ENCODE results near the gene ZBTB20.

The ZBTB20 gene

GRCh38 chr3:115018694-115019093, 128.4 kb downstream of the ZBTB20 start:
- no peak for DNase-seq

- no peak for DNase-seq
These were observed 139.1 kb downstream of the ZBTB20 start for GRCh38 chr3:115007966-115008365.

- no peak for DNase-seq
These were observed 142.6 kb downstream of the ZBTB20 start for GRCh38 chr3:115004201-115005140.

GRCh38 chr3:114998971-114999579, 148.0 kb downstream of the ZBTB20 start:
- DNase-seq: no peak

- no peak for DNase-seq
These were observed 152.3 kb downstream of the ZBTB20 start for GRCh38 chr3:114994554-114995341.

GRCh38 chr3:114985776-114986175, 161.3 kb downstream of the ZBTB20 start:
- DNase-seq: no peak

- DNase-seq: no peak
These were observed 163.8 kb downstream of the ZBTB20 start for GRCh38 chr3:114983248-114983647.

- DNase-seq: no peak
These were observed 172.7 kb downstream of the ZBTB20 start for GRCh38 chr3:114974387-114974786.

GRCh38 chr3:114973536-114973935, 173.6 kb downstream of the ZBTB20 start:
- DNase-seq: no peak

GRCh38 chr3:114967168-114967567, 179.9 kb downstream of the ZBTB20 start:
- DNase-seq: no peak

- no peak for DNase-seq
These were observed 184.9 kb downstream of the ZBTB20 start for GRCh38 chr3:114962189-114962588.

- no peak for DNase-seq
These were observed 188.2 kb downstream of the ZBTB20 start for GRCh38 chr3:114958930-114959329.

GRCh38 chr3:114953800-114954199, 193.3 kb downstream of the ZBTB20 start:
- DNase-seq: no peak

GRCh38 chr3:114953215-114953799, 193.8 kb downstream of the ZBTB20 start:
- DNase-seq: no peak

GRCh38 chr3:114942773-114943172, 204.3 kb downstream of the ZBTB20 start:
- DNase-seq: no peak

- no peak for DNase-seq
These were observed 205.3 kb downstream of the ZBTB20 start for GRCh38 chr3:114941626-114942309.

- no peak for DNase-seq
These were observed 207.2 kb downstream of the ZBTB20 start for GRCh38 chr3:114939920-114940319.

- no peak for DNase-seq
These were observed 213.7 kb downstream of the ZBTB20 start for GRCh38 chr3:114933407-114933806.

- DNase-seq: no peak
These were observed 216.9 kb downstream of the ZBTB20 start for GRCh38 chr3:114929971-114930732.

GRCh38 chr3:114928989-114929640, 218.0 kb downstream of the ZBTB20 start:
- DNase-seq: no peak

GRCh38 chr3:114904633-114905032, 242.5 kb downstream of the ZBTB20 start:
- no peak for DNase-seq

Measured in activated CD8-positive, alpha-beta memory T cell treated with anti-CD3 and anti-CD28 coated beads, Interleukin-2, amount 50 U/mL, for 48 hours (primary cell).